ENCODE data around the gene ME1. TPM values are rescaled to one million over a fixed set of nuclear protein-coding genes. Genes with fewer than 3 reads are reported as not detected.

The ME1 gene
- total RNA-seq, 1 donor, result 27.9 TPM

DNA sequence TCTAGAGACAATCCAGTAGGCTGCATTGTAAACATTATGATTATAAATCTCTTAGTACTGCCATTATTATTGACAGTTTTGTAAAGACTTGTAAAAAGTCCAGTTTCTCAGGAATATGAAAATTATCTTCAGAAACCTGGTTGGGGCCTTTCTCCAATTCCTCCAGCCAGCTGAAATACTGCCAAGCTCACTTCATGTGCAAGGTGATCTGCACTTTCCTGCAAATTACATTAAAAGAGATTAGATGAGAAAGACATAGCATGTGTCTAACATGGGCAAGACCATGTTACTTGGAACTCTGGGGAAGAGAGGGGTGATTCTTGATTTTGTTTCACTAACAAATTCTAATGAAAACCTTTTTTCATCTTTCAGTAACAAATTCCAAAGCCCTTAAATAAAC lies 261.7 kb downstream of the ME1 start:
- no peak overlapping the region for H2AFZ ChIP-seq (ENCODE audit: low read length)
- H3K9me3 ChIP-seq (ENCODE audit: low read depth, low read length), result no peaks in the 10 kb centered on the region
- H3K4me1 ChIP-seq (ENCODE audit: insufficient read depth, low read length), result no peaks in the 10 kb centered on the region
- no peak overlapping the region for H3K4me3 ChIP-seq (ENCODE audit: insufficient read depth, low read length)
- H3K27me3 ChIP-seq (ENCODE audit: insufficient read depth, low read length), result no peaks in the 10 kb centered on the region
- no peak for TF ChIP-seq CTCF (IDR thresholded peaks at IDR 0.05; ENCODE audit: extremely low read depth, low read depth, low read length)
- H3K79me2 ChIP-seq (ENCODE audit: insufficient read depth, low read length), result no peaks in the 10 kb centered on the region
- H3K36me3 ChIP-seq (ENCODE audit: insufficient read depth, low read length), result peaks cover 90% of the 10 kb centered on the region
- no peaks in the 10 kb centered on the region for H4K20me1 ChIP-seq (ENCODE audit: insufficient read depth, low read length)
- no peak overlapping the region for H3K4me2 ChIP-seq (ENCODE audit: insufficient read depth, low read length)
- no peak overlapping the region for H3K27ac ChIP-seq (ENCODE audit: low read depth, low read length)
- no peak for DNase-seq (ENCODE audit: insufficient read length, low spot score, missing footprints)

DNA sequence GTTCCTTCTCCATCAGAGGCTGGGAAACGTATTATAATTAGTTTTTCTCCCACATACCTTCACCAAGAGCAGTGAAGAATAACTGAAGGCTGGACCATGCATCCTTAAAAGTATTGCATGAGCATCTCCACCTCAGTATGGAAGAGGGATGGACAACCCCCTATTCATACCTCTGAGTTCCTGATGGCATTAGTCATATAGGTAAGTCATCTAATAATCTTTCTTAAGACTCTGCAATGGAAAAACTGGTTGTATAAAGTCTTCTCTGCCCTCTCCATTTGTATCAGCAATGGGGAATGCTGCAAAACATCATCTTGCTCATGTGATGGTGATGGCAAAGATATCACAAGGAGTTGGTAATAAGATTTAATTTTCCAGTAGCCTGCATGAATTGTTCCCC lies 262.3 kb downstream of the ME1 start:
- H3K27me3 ChIP-seq (ENCODE audit: insufficient read depth, low read length), result no peaks in the 10 kb centered on the region
- H3K27ac ChIP-seq (ENCODE audit: low read depth, low read length), result no peak overlapping the region
- H4K20me1 ChIP-seq (ENCODE audit: insufficient read depth, low read length), result no peaks in the 10 kb centered on the region
- H3K36me3 ChIP-seq (ENCODE audit: insufficient read depth, low read length), result peaks cover 85% of the 10 kb centered on the region
- H3K79me2 ChIP-seq (ENCODE audit: insufficient read depth, low read length), result no peaks in the 10 kb centered on the region
- H3K4me2 ChIP-seq (ENCODE audit: insufficient read depth, low read length), result no peak overlapping the region
- H3K4me3 ChIP-seq (ENCODE audit: insufficient read depth, low read length), result no peak overlapping the region
- no peaks in the 10 kb centered on the region for H3K9me3 ChIP-seq (ENCODE audit: low read depth, low read length)
- no peak for TF ChIP-seq CTCF (IDR thresholded peaks at IDR 0.05; ENCODE audit: extremely low read depth, low read depth, low read length)
- no peak overlapping the region for H2AFZ ChIP-seq (ENCODE audit: low read length)
- no peaks in the 10 kb centered on the region for H3K4me1 ChIP-seq (ENCODE audit: insufficient read depth, low read length)
- DNase-seq (ENCODE audit: insufficient read length, low spot score, missing footprints), result no peak

- DNase-seq (ENCODE audit: insufficient read length, low spot score, missing footprints), result no peak
- Histone ChIP-seq H3K79me2 (ENCODE audit: insufficient read depth, low read length) (no peaks in the 10 kb centered on the region), H3K36me3 (ENCODE audit: insufficient read depth, low read length) (peaks cover 77% of the 10 kb centered on the region), H2AFZ (ENCODE audit: low read length) (no peak overlapping the region), H4K20me1 (ENCODE audit: insufficient read depth, low read length) (no peaks in the 10 kb centered on the region), H3K9me3 (ENCODE audit: low read depth, low read length) (no peaks in the 10 kb centered on the region), H3K27ac (ENCODE audit: low read depth, low read length) (no peak overlapping the region), H3K4me3 (ENCODE audit: insufficient read depth, low read length) (no peak overlapping the region), H3K4me2 (ENCODE audit: insufficient read depth, low read length) (no peak overlapping the region), H3K27me3 (ENCODE audit: insufficient read depth, low read length) (no peaks in the 10 kb centered on the region), H3K4me1 (ENCODE audit: insufficient read depth, low read length) (no peaks in the 10 kb centered on the region)
- no peak for TF ChIP-seq CTCF (IDR thresholded peaks at IDR 0.05; ENCODE audit: extremely low read depth, low read depth, low read length)
Observed at GRCh38 chr6:83167726-83168278, 263.0 kb downstream of the ME1 start.

Other genes starting within 250 kb of the ME1 start
- gene PGM3, start 237.8 kb downstream of the ME1 start, total RNA-seq, result 85.5 and 93.0 TPM in 2 replicates
- gene RWDD2A, start 237.7 kb downstream of the ME1 start, total RNA-seq, result 5.4 and 6.5 TPM in 2 replicates
- 1.1 and 1.5 TPM in 2 replicates for gene PRSS35, start 81.5 kb upstream of the ME1 start, total RNA-seq

Measured in osteoblast (primary cell).